ENCODE data around the gene RPL13A. TPM values are rescaled to one million over a fixed set of nuclear protein-coding genes. Genes with fewer than 3 reads are reported as not detected.

Gene RPL13A
- total RNA-seq, 1 experiment from 2014 or later: 3,286 TPM

DNA sequence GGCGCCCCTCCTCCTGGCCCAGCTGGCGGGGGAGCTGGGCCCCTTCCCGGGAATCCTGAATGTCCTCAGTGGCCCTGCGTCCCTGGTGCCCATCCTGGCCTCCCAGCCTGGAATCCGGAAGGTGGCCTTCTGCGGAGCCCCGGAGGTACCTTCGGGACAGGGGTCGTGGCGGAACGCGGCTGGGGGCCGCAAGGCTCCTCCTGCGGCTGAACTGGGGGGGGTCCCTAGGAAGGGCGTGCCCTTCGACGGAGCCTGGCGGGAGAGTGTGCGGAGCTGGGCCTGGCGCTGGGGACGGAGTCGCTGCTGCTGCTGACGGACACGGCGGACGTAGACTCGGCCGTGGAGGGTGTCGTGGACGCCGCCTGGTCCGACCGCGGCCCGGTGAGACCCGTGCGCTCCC is 25.8 kb upstream of the RPL13A start:
- no peaks in the 10 kb centered on the region for H3K27me3 ChIP-seq (ENCODE audit: insufficient read depth, low read length)
- no peak overlapping the region for H3K18ac ChIP-seq (ENCODE audit: insufficient read length, low read depth, low read length)
- no peak overlapping the region for H3K23ac ChIP-seq (ENCODE audit: insufficient read length, low read depth, low read length)
- H3K23me2 ChIP-seq (ENCODE audit: insufficient read length, low read depth, low read length, poor library complexity, severe bottlenecking): no peaks in the 10 kb centered on the region
- H2BK12ac ChIP-seq (ENCODE audit: insufficient read length, low read depth, low read length): no peak overlapping the region
- no peak overlapping the region for H4K5ac ChIP-seq (ENCODE audit: insufficient read length, low read depth, low read length)
- H2AK5ac ChIP-seq (ENCODE audit: insufficient read length, low read length): no peak overlapping the region
- Mint-ChIP-seq H3K4me3 (no peak overlapping the region), H3K27me3 (ENCODE audit: low read depth) (no peaks in the 10 kb centered on the region), H3K4me1 (no peaks in the 10 kb centered on the region), H3K27ac (no peak overlapping the region), H3K9me3 (no peaks in the 10 kb centered on the region), H3K36me3 (ENCODE audit: insufficient read depth in 1 of 3, low read depth in 3 of 3) (peaks cover 16 to 34% (median 32%) of the 10 kb centered on the region in 3 experiments; a peak in 6 of 7 replicates)
- H4K20me1 ChIP-seq (ENCODE audit: control insufficient read depth, insufficient read depth, insufficient read length): no peaks in the 10 kb centered on the region
- H3K4me2 ChIP-seq (ENCODE audit: insufficient read depth, insufficient read length, low read length): no peak overlapping the region
- H3K14ac ChIP-seq (ENCODE audit: insufficient read depth, low read length): no peak overlapping the region
- no peak overlapping the region for H3K4ac ChIP-seq (ENCODE audit: low read depth, low read length)
- H3K27ac ChIP-seq (ENCODE audit: insufficient read length, low read depth, low read length): no peak overlapping the region
- no peak overlapping the region for H4K91ac ChIP-seq (ENCODE audit: insufficient read length, low read depth, low read length)
- no peak overlapping the region for H2AFZ ChIP-seq (ENCODE audit: low read length)
- TF ChIP-seq, protein P1, sequence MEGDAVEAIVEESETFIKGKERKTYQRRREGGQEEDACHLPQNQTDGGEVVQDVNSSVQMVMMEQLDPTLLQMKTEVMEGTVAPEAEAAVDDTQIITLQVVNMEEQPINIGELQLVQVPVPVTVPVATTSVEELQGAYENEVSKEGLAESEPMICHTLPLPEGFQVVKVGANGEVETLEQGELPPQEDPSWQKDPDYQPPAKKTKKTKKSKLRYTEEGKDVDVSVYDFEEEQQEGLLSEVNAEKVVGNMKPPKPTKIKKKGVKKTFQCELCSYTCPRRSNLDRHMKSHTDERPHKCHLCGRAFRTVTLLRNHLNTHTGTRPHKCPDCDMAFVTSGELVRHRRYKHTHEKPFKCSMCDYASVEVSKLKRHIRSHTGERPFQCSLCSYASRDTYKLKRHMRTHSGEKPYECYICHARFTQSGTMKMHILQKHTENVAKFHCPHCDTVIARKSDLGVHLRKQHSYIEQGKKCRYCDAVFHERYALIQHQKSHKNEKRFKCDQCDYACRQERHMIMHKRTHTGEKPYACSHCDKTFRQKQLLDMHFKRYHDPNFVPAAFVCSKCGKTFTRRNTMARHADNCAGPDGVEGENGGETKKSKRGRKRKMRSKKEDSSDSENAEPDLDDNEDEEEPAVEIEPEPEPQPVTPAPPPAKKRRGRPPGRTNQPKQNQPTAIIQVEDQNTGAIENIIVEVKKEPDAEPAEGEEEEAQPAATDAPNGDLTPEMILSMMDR (conservative IDR thresholded peaks at IDR 0.05): no peak
- H2BK120ac ChIP-seq (ENCODE audit: low read depth, low read length, poor library complexity, severe bottlenecking): no peak overlapping the region
- no peaks in the 10 kb centered on the region for H3K9me3 ChIP-seq (ENCODE audit: control insufficient read depth, low read depth, low read length)
- no peak for DNase-seq
- H3K79me1 ChIP-seq (ENCODE audit: insufficient read depth, low read depth, low read length, poor library complexity, severe bottlenecking): no peaks in the 10 kb centered on the region
- H2BK5ac ChIP-seq (ENCODE audit: insufficient read length, low read length): no peak overlapping the region
- no peaks in the 10 kb centered on the region for H3K79me2 ChIP-seq (ENCODE audit: insufficient read depth, low read length)
- H2BK20ac ChIP-seq (ENCODE audit: low read depth, low read length, poor library complexity, severe bottlenecking): no peak overlapping the region
- no peak overlapping the region for H3K56ac ChIP-seq (ENCODE audit: insufficient read length, low read depth, low read length)
- H2BK15ac ChIP-seq (ENCODE audit: low read depth, low read length): no peak overlapping the region
- no peak overlapping the region for H3T11ph ChIP-seq (ENCODE audit: low read length)
- no peak overlapping the region for H3K9ac ChIP-seq (ENCODE audit: extremely low read depth, insufficient read length, low read length)
- no peak overlapping the region for H4K8ac ChIP-seq (replicated peaks; ENCODE audit: insufficient read length, low read depth, low read length)
- H3K4me1 ChIP-seq (ENCODE audit: insufficient read depth, low read length): no peaks in the 10 kb centered on the region
- no CpG with 5 or more reads among the region's 37 CpGs for WGBS (ENCODE audit: extremely low coverage, insufficient read length, low lambda C conversion rate)

Measured in H9 (cell line).